Lower lobe of right lung (tissue), 2 donors: ENCODE data around the gene TMEM255B. TPM values are rescaled to one million over a fixed set of nuclear protein-coding genes. Genes with fewer than 3 reads are reported as not detected.

Experiments used
- ATAC-seq, 2 donors: fragments of 200-7000 bp; cut with Tn5 transposase; one replicate each; pipeline ENCODE4 v1.9.1; 2020 to 2022; ENCODE audit warnings: mild to moderate bottlenecking in 2 of 2, moderate library complexity in 2 of 2
- DNase-seq: peaks from one replicate; pipeline ENCODE4 v3.0.0-alpha.2; 2020
- H3K27ac ChIP-seq: fragments of 200-600 bp; one replicate; pipeline ENCODE4 v1.8.0; 2022
- H3K27me3 ChIP-seq: fragments of 200-600 bp; one replicate; pipeline ENCODE4 v1.8.0; 2022; ENCODE audit warnings: low read depth
- H3K36me3 ChIP-seq: fragments of 200-600 bp; one replicate; pipeline ENCODE4 v1.8.0; 2022; ENCODE audit warnings: mild to moderate bottlenecking
- H3K4me1 ChIP-seq: fragments of 200-600 bp; one replicate; pipeline ENCODE4 v1.8.0; 2022
- H3K4me3 ChIP-seq: fragments of 200-600 bp; one replicate; pipeline ENCODE4 v1.8.0; 2022; ENCODE audit warnings: mild to moderate bottlenecking
- H3K9me3 ChIP-seq: fragments of 200-600 bp; one replicate; pipeline ENCODE4 v1.8.0; 2022
- CTCF ChIP-seq: fragments of 200-600 bp; IDR thresholded peaks from one replicate; pipeline ENCODE4 v1.8.0; 2022; ENCODE audit warnings: antibody characterized with exemption, mild to moderate bottlenecking
- intact Hi-C: fragments of 100-400 bp; cut with DNase I; formaldehyde crosslinking; loops from one replicate; pipeline ENCODE4 v1.11.0; 2022
- total RNA-seq: library from RNA; stranded (reverse); fragmentation: NEBNext Ultra II Directional; extraction: Animal tissue kit (Norgen Biotek cat#: 25700); gene quantifications from one replicate; pipeline ENCODE4 v1.2.1, GENCODE V29; 2021
- donor health status: DM: no; HTN: yes; CAD: no; lungs with severe emphysema.

Gene TMEM255B
- total RNA-seq, 1 donor from 2014 or later: 21.5 TPM

- no peaks in the 10 kb centered on the region for H3K9me3 ChIP-seq
- H3K36me3 ChIP-seq: no peaks in the 10 kb centered on the region
- intact Hi-C loops: no loop called here
- H3K4me1 ChIP-seq: peaks cover 42% of the 10 kb centered on the region
- no peak for TF ChIP-seq CTCF
- H3K27me3 ChIP-seq: peaks cover 4% of the 10 kb centered on the region
- ATAC-seq (no peak), DNase-seq (no peak)
- peak overlapping the region; percentile 75 for H3K4me3 ChIP-seq
- peak overlapping the region; percentile 88 for H3K27ac ChIP-seq
These were observed 105.4 kb downstream of the TMEM255B start for GRCh38 chr13:113864273-113864890.

GRCh38 chr13:113865427-113865826 is 106.4 kb downstream of the TMEM255B start:
- DNase-seq (no peak), ATAC-seq (no peak)
- H3K9me3 ChIP-seq: no peaks in the 10 kb centered on the region
- no peaks in the 10 kb centered on the region for H3K36me3 ChIP-seq
- no peak overlapping the region for H3K4me3 ChIP-seq
- intact Hi-C loops: no loop called here
- no peak for TF ChIP-seq CTCF
- peaks cover 38% of the 10 kb centered on the region for H3K4me1 ChIP-seq
- H3K27me3 ChIP-seq: peaks cover 4% of the 10 kb centered on the region
- H3K27ac ChIP-seq: no peak overlapping the region

Other genes starting within 250 kb of the TMEM255B start
- 47.0 TPM for gene TFDP1, start 174.5 kb upstream of the TMEM255B start, total RNA-seq
- gene ATP4B, start 101.0 kb upstream of the TMEM255B start, total RNA-seq: not detected
- not detected for gene GRK1, start 92.0 kb upstream of the TMEM255B start, total RNA-seq
- gene GAS6, start 104.8 kb downstream of the TMEM255B start, total RNA-seq: 111 TPM
- 14.0 TPM for gene C13orf46, start 214.8 kb downstream of the TMEM255B start, total RNA-seq